ENCODE measurements around the gene TRMT1L. TPM values are rescaled to one million over a fixed set of nuclear protein-coding genes. Genes with fewer than 3 reads are reported as not detected.

TRMT1L gene
- total RNA-seq, 1 donor from 2014 or later, result 23.9 TPM

GRCh38 chr1:185129708-185130107 is 27.0 kb downstream of the TRMT1L start:
- no peak for DNase-seq (ENCODE audit: low spot score)

- DNase-seq (ENCODE audit: low spot score), result no peak
These were observed 44.4 kb downstream of the TRMT1L start for GRCh38 chr1:185112356-185112755.

- no peak for DNase-seq (ENCODE audit: low spot score)
These were observed 44.9 kb downstream of the TRMT1L start for GRCh38 chr1:185111873-185112272.

- no peak for DNase-seq (ENCODE audit: low spot score)
These were observed 46.6 kb downstream of the TRMT1L start for GRCh38 chr1:185110145-185110544.

- DNase-seq (ENCODE audit: low spot score), result no peak
These were observed 48.4 kb downstream of the TRMT1L start for GRCh38 chr1:185108321-185108720.

GRCh38 chr1:185105121-185105520 is 51.6 kb downstream of the TRMT1L start:
- no peak for DNase-seq (ENCODE audit: low spot score)

- no peak for DNase-seq (ENCODE audit: low spot score)
These were observed 52.7 kb downstream of the TRMT1L start for GRCh38 chr1:185104083-185104482.

GRCh38 chr1:185096531-185096930 is 60.2 kb downstream of the TRMT1L start:
- DNase-seq (ENCODE audit: low spot score), result no peak

GRCh38 chr1:185094761-185095160 is 62.0 kb downstream of the TRMT1L start:
- no peak for DNase-seq (ENCODE audit: low spot score)

GRCh38 chr1:185091480-185091879 is 65.3 kb downstream of the TRMT1L start:
- no peak for DNase-seq (ENCODE audit: low spot score)

- DNase-seq (ENCODE audit: low spot score), result no peak
These were observed 69.0 kb downstream of the TRMT1L start for GRCh38 chr1:185087746-185088145.

GRCh38 chr1:185087101-185087500 is 69.7 kb downstream of the TRMT1L start:
- DNase-seq (ENCODE audit: low spot score), result no peak

- DNase-seq (ENCODE audit: low spot score), result no peak
These were observed 72.9 kb downstream of the TRMT1L start for GRCh38 chr1:185083818-185084217.

- DNase-seq (ENCODE audit: low spot score), result no peak
These were observed 76.3 kb downstream of the TRMT1L start for GRCh38 chr1:185080422-185080821.

- DNase-seq (ENCODE audit: low spot score), result no peak
These were observed 79.4 kb downstream of the TRMT1L start for GRCh38 chr1:185077374-185077773.

- DNase-seq (ENCODE audit: low spot score), result no peak
These were observed 81.3 kb downstream of the TRMT1L start for GRCh38 chr1:185075476-185075875.

GRCh38 chr1:185074307-185074706 is 82.4 kb downstream of the TRMT1L start:
- no peak for DNase-seq (ENCODE audit: low spot score)

- DNase-seq (ENCODE audit: low spot score), result no peak
These were observed 83.0 kb downstream of the TRMT1L start for GRCh38 chr1:185073725-185074124.

- DNase-seq (ENCODE audit: low spot score), result no peak
These were observed 86.7 kb downstream of the TRMT1L start for GRCh38 chr1:185070051-185070450.

- DNase-seq (ENCODE audit: low spot score), result no peak
These were observed 87.5 kb downstream of the TRMT1L start for GRCh38 chr1:185069202-185069772.

GRCh38 chr1:185068341-185068740 is 88.4 kb downstream of the TRMT1L start:
- DNase-seq (ENCODE audit: low spot score), result no peak

Measured in mucosa of gallbladder (tissue), 1 donor.